GM23248 (cell line): Measurements from ENCODE around the gene CREB5. TPM values are rescaled to one million over a fixed set of nuclear protein-coding genes. Genes with fewer than 3 reads are reported as not detected.

Source experiments
- DNase-seq: peaks from one replicate; pipeline ENCODE4 v3.0.0-alpha.2; 2015
- H2AFZ ChIP-seq: fragments of 200-600 bp; sonication (generic); 2 replicates; pipeline ENCODE4 v1.6.1; 2016; ENCODE audit warnings: antibody characterized with exemption
- H3F3A ChIP-seq: fragments of 200-600 bp; sonication (generic); 2 replicates; pipeline ENCODE4 v1.6.1; 2016; ENCODE audit warnings: mild to moderate bottlenecking, antibody characterized with exemption, mixed run types; ENCODE audit not compliant: insufficient read depth
- H3K27ac ChIP-seq: fragments of 200-600 bp; sonication (generic); 2 replicates; pipeline ENCODE4 v1.5.1; 2016; ENCODE audit warnings: mild to moderate bottlenecking
- H3K27me3 ChIP-seq: fragments of 200-600 bp; sonication (generic); replicated peaks from 2 replicates; pipeline ENCODE4 v1.6.1; 2016; ENCODE audit warnings: mild to moderate bottlenecking; ENCODE audit not compliant: insufficient read depth
- H3K36me3 ChIP-seq: fragments of 200-600 bp; sonication (generic); 2 replicates; pipeline ENCODE4 v1.6.1; 2016; ENCODE audit warnings: low read depth, mild to moderate bottlenecking
- H3K4me1 ChIP-seq: fragments of 200-600 bp; sonication (generic); 2 replicates; pipeline ENCODE4 v1.6.1; 2016; ENCODE audit warnings: mild to moderate bottlenecking; ENCODE audit not compliant: insufficient read depth
- H3K4me2 ChIP-seq: fragments of 200-600 bp; sonication (generic); one replicate; pipeline ENCODE4 v1.6.1; 2016; ENCODE audit warnings: mild to moderate bottlenecking; ENCODE audit not compliant: unreplicated experiment
- H3K4me3 ChIP-seq: fragments of 200-600 bp; sonication (generic); 2 replicates; pipeline ENCODE4 v1.5.1; 2016; ENCODE audit warnings: mild to moderate bottlenecking
- H3K79me2 ChIP-seq: fragments of 200-600 bp; sonication (generic); 2 replicates; pipeline ENCODE4 v1.6.1; 2016; ENCODE audit warnings: mild to moderate bottlenecking; ENCODE audit not compliant: insufficient read depth
- H3K9ac ChIP-seq: fragments of 200-600 bp; sonication (generic); 2 replicates; pipeline ENCODE4 v1.6.1; 2016; ENCODE audit warnings: mild to moderate bottlenecking
- H3K9me2 ChIP-seq: fragments of 200-600 bp; sonication (generic); 2 replicates; pipeline ENCODE4 v1.6.1; 2016; ENCODE audit warnings: mixed run types, mild to moderate bottlenecking, moderate library complexity; ENCODE audit not compliant: insufficient read depth
- H3K9me3 ChIP-seq: fragments of 200-600 bp; sonication (generic); one replicate; pipeline ENCODE4 v1.6.1; 2017; ENCODE audit warnings: low read depth
- H4K20me1 ChIP-seq: fragments of 200-600 bp; sonication (generic); 2 replicates; pipeline ENCODE4 v1.6.0; 2016; ENCODE audit not compliant: insufficient read depth
- EZH2 ChIP-seq: fragments of 200-600 bp; sonication (generic); IDR thresholded peaks from 2 replicates; pipeline ENCODE4 v1.6.1; 2018; ENCODE audit warnings: antibody characterized with exemption, mild to moderate bottlenecking; ENCODE audit not compliant: insufficient read depth, poor library complexity, severe bottlenecking
- EZH2phosphoT487 ChIP-seq: fragments of 200-600 bp; sonication (generic); IDR thresholded peaks from 2 replicates; pipeline ENCODE4 v1.6.1; 2018; ENCODE audit warnings: antibody characterized with exemption, moderate library complexity, mild to moderate bottlenecking, low read depth; ENCODE audit not compliant: insufficient read depth
- WGBS, 2 experiments: methylation state at CpG; one replicate each; pipeline ENCODE4 v1.1.6; 2015 to 2017; ENCODE audit warnings: low lambda C conversion rate in 2 of 2, low coverage in 1 of 2; ENCODE audit errors: missing lambda C conversion rate in 2 of 2; 5-methylcytosine and 5-hydroxymethylcytosine counted together
- in situ Hi-C: fragments of 300-500 bp; cut with MboI; formaldehyde crosslinking; loops from 2 replicates; pipeline ENCODE4 v1.15.0; 2020
- polyA plus RNA-seq: library from polyadenylated mRNA; unstranded; fragments of >200 nt; fragmentation: Nextera tagmentation; extraction: Ambion mirVana; gene quantifications from 2 replicates; pipeline ENCODE4 v1.2.1, GENCODE V29; 2016
- total RNA-seq: library from RNA; depleted of rRNA; stranded (reverse); fragments of >200 nt; shearing (Covaris generic); gene quantifications from 2 replicates; pipeline ENCODE4 v1.2.3, GENCODE V29; 2014

CREB5 gene
- total and polyA plus RNA-seq, 2 experiments from 2014 or later, result 13.6 to 19.2 TPM

DNA sequence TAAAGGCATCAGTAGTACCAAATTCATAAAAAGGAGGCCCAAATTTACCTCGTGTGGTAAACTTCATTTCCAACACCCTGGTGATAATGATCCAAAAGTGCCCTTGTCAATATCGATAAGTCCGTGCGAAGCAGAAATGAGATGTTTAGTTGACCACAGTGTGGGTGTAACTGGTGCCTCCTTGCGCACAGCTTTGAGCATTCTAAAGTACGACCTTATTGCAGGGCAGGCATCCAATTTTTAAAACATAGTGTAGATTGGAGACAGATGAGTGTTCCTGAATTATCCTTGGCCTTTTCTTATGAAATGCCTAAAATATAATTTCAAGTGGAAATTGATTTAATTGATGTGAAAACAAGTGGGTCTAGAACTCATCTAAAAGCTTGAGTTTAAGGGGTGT lies 297.4 kb downstream of the CREB5 start:
- no peaks in the 10 kb centered on the region for H4K20me1 ChIP-seq
- in situ Hi-C loops, result no loop called here
- peak overlapping the region; percentile 83 for H3K27ac ChIP-seq
- 23 to 26% methylated on average over 6 of the region's 6 CpGs for WGBS, 2 experiments
- no peaks in the 10 kb centered on the region for H3K9me2 ChIP-seq
- H3K36me3 ChIP-seq, result no peaks in the 10 kb centered on the region
- peak overlapping the region; percentile 83 for H3K4me2 ChIP-seq
- no peaks in the 10 kb centered on the region for H3K27me3 ChIP-seq
- DNase-seq, result peak; percentile 63
- no peaks in the 10 kb centered on the region for H3K9me3 ChIP-seq
- peaks cover 34% of the 10 kb centered on the region for H3F3A ChIP-seq
- peaks cover 15% of the 10 kb centered on the region; the same call in 1 of the 2 replicates for H3K79me2 ChIP-seq
- H2AFZ ChIP-seq, result peak overlapping the region; percentile 3; the same call in 1 of the 2 replicates
- TF ChIP-seq EZH2 (no peak), EZH2phosphoT487 (no peak)
- peak overlapping the region; percentile 71; the same call in 1 of the 2 replicates for H3K9ac ChIP-seq
- peak overlapping the region; percentile 72 for H3K4me3 ChIP-seq
- H3K4me1 ChIP-seq, result peaks cover 33% of the 10 kb centered on the region

- in situ Hi-C loops, result no loop called here
- no peak overlapping the region for H3K4me2 ChIP-seq
- no peaks in the 10 kb centered on the region for H3K9me3 ChIP-seq
- H2AFZ ChIP-seq, result no peak overlapping the region
- H3K79me2 ChIP-seq, result peaks cover 14% of the 10 kb centered on the region; the same call in 1 of the 2 replicates
- H3F3A ChIP-seq, result peaks cover 34% of the 10 kb centered on the region
- no peak overlapping the region for H3K27ac ChIP-seq
- no peaks in the 10 kb centered on the region for H3K27me3 ChIP-seq
- no peaks in the 10 kb centered on the region for H3K9me2 ChIP-seq
- no peaks in the 10 kb centered on the region for H3K36me3 ChIP-seq
- no peaks in the 10 kb centered on the region for H4K20me1 ChIP-seq
- H3K4me3 ChIP-seq, result no peak overlapping the region
- WGBS, 2 experiments, result 77 to 84% methylated on average over 3 of the region's 3 CpGs
- DNase-seq, result no peak
- TF ChIP-seq EZH2 (no peak), EZH2phosphoT487 (no peak)
- H3K9ac ChIP-seq, result no peak overlapping the region
- peaks cover 33% of the 10 kb centered on the region for H3K4me1 ChIP-seq
Observed at GRCh38 chr7:28711114-28711513, 298.8 kb downstream of the CREB5 start.

DNA sequence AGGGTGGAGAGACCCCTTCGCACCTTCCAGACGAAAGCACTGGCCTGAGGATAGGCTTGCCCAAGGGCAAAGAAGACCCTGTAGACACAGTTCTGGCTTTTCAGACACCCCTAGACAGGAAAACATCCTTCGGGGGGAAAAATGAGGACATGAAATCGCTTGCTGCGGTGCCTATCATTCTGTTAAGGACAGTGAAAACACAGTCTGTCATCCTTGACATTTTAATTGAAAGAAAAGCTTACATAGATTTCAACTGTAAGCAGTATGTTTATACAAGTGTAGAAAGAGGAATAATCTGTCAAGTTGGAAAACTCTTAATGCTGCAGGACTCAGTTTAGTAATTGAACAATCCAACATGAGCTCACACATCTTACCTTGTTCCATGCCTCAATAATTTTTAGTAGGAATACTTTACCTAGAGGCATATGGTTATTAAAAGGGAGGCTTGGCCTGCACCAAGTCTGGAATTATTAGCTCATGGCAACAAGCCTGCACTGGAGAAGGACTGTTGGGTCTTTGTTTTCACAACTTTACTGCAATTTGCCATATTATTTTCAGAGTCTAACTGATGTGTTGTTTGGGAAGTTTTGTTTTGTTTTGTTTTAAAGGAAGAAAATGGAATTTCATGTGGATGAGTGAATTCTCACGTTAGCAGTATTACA lies 302.3 kb downstream of the CREB5 start:
- in situ Hi-C loops, result no loop called here
- TF ChIP-seq EZH2 (no peak), EZH2phosphoT487 (no peak)

GRCh38 chr7:28717445-28718054 lies 305.2 kb downstream of the CREB5 start:
- Histone ChIP-seq H3K9me2 (no peaks in the 10 kb centered on the region), H3K27me3 (no peaks in the 10 kb centered on the region), H3K4me2 (no peak overlapping the region), H3K27ac (no peak overlapping the region), H3K4me1 (no peaks in the 10 kb centered on the region), H4K20me1 (no peaks in the 10 kb centered on the region), H3K36me3 (peaks cover 18% of the 10 kb centered on the region; the same call in 1 of the 2 replicates), H2AFZ (no peak overlapping the region), H3K9ac (no peak overlapping the region), H3K79me2 (peaks cover 12% of the 10 kb centered on the region; the same call in 1 of the 2 replicates), H3F3A (no peaks in the 10 kb centered on the region), H3K4me3 (no peak overlapping the region), H3K9me3 (no peaks in the 10 kb centered on the region)
- no peak for TF ChIP-seq EZH2phosphoT487
- no peak for TF ChIP-seq EZH2
- in situ Hi-C loops, result no loop called here
- DNase-seq, result no peak
- WGBS, 2 experiments, result 63% methylated on average over 3 of the region's 3 CpGs

More for the DNA sequence above, 302.3 kb downstream of the CREB5 start:
- Histone ChIP-seq H3K4me1 (peaks cover 8% of the 10 kb centered on the region), H3K27ac (no peak overlapping the region), H2AFZ (no peak overlapping the region), H3K9me2 (no peaks in the 10 kb centered on the region), H3K36me3 (peaks cover 5% of the 10 kb centered on the region; the same call in 1 of the 2 replicates), H3K27me3 (no peaks in the 10 kb centered on the region), H3F3A (0 out of 2 replicates have a peak, but pooled peaks cover 2% of the 10 kb centered on the region), H4K20me1 (no peaks in the 10 kb centered on the region), H3K9ac (no peak overlapping the region), H3K4me3 (no peak overlapping the region), H3K4me2 (no peak overlapping the region), H3K79me2 (peaks cover 26% of the 10 kb centered on the region), H3K9me3 (no peaks in the 10 kb centered on the region)
- no peak for DNase-seq
- 96 to 98% methylated on average over 6 of the region's 6 CpGs for WGBS, 2 experiments
